SK-N-SH (cell line): ENCODE results near the gene F7.

ENCODE experiments used
- CHD2 ChIP-seq: fragments of 150-350 bp; IDR thresholded peaks from 2 replicates; pipeline ENCODE4 v1.6.1; 2018; ENCODE audit warnings: low read length; ENCODE audit not compliant: partially characterized antibody
- CTCF ChIP-seq: fragments of 200-600 bp; sonication (generic); IDR thresholded peaks from 2 replicates; pipeline ENCODE4 v1.6.1; 2017; ENCODE audit warnings: antibody characterized with exemption, mild to moderate bottlenecking, moderate library complexity
- EP300 ChIP-seq, 2 experiments: IDR thresholded peaks; 2 replicates each; pipeline versions ENCODE4 v1.4.0 to v1.6.1; 2012; ENCODE audit warnings: borderline replicate concordance in 1 of 2, low read depth in 1 of 2, low read length in 1 of 2
- GABPA ChIP-seq: IDR thresholded peaks from 2 replicates; pipeline ENCODE4 v1.4.0; 2012; ENCODE audit warnings: low read depth, mild to moderate bottlenecking
- JUND ChIP-seq: IDR thresholded peaks from 2 replicates; pipeline ENCODE4 v1.4.0; 2012
- RAD21 ChIP-seq: IDR thresholded peaks from 2 replicates; pipeline ENCODE4 v1.6.1; 2012; ENCODE audit warnings: mild to moderate bottlenecking, low read length
- SIN3A ChIP-seq: IDR thresholded peaks from 2 replicates; pipeline ENCODE4 v1.6.1; 2012; ENCODE audit warnings: low read depth, mild to moderate bottlenecking, low read length, moderate library complexity, borderline replicate concordance
- SMC3 ChIP-seq: IDR thresholded peaks from 2 replicates; pipeline ENCODE4 v1.6.1; 2012; ENCODE audit warnings: low read depth, low read length, improper control_type of control experiment
- TEAD4 ChIP-seq: IDR thresholded peaks from 2 replicates; pipeline ENCODE4 v1.4.0; 2012; ENCODE audit warnings: mild to moderate bottlenecking, borderline replicate concordance; ENCODE audit not compliant: insufficient read depth
- YY1 ChIP-seq: IDR thresholded peaks from 2 replicates; pipeline ENCODE4 v1.4.0; 2012; ENCODE audit warnings: low read depth, mild to moderate bottlenecking
- TF ChIP-seq, protein P1 (sequence below): IDR thresholded peaks from 2 replicates; pipeline ENCODE4; 2012

- TF ChIP-seq SIN3A, result no peak
- TF ChIP-seq TEAD4, result no peak
- no peak for TF ChIP-seq CTCF
- no peak for TF ChIP-seq RAD21
- TF ChIP-seq, protein P1, sequence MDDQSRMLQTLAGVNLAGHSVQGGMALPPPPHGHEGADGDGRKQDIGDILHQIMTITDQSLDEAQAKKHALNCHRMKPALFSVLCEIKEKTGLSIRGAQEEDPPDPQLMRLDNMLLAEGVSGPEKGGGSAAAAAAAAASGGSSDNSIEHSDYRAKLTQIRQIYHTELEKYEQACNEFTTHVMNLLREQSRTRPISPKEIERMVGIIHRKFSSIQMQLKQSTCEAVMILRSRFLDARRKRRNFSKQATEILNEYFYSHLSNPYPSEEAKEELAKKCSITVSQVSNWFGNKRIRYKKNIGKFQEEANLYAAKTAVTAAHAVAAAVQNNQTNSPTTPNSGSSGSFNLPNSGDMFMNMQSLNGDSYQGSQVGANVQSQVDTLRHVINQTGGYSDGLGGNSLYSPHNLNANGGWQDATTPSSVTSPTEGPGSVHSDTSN, result no peak
- no peak for TF ChIP-seq EP300 (IDR thresholded peaks at IDR 0.05; ENCODE audit: borderline replicate concordance in 1 of 2, low read depth in 1 of 2, low read length in 1 of 2)
- TF ChIP-seq SMC3, result no peak
- TF ChIP-seq YY1, result no peak
- no peak for TF ChIP-seq CHD2
- no peak for TF ChIP-seq JUND
- no peak for TF ChIP-seq GABPA
Measured at GRCh38 chr13:113148940-113149503, 43.4 kb downstream of the F7 start.
